ENCODE results near the gene RYR3.

The RYR3 gene

GRCh38 chr15:33699691-33700447 is 389.1 kb downstream of the RYR3 start:
- no peak for DNase-seq (ENCODE audit: low read depth, low spot score)

- DNase-seq (ENCODE audit: low read depth, low spot score): peak; percentile 46
Measured at GRCh38 chr15:33700695-33701303, 390.0 kb downstream of the RYR3 start.

- DNase-seq (ENCODE audit: low read depth, low spot score): no peak
Measured at GRCh38 chr15:33701304-33701696, 390.5 kb downstream of the RYR3 start.

- DNase-seq (ENCODE audit: low read depth, low spot score): no peak
Measured at GRCh38 chr15:33706173-33706572, 395.4 kb downstream of the RYR3 start.

- no peak for DNase-seq (ENCODE audit: low read depth, low spot score)
Measured at GRCh38 chr15:33710748-33711147, 400.0 kb downstream of the RYR3 start.

- DNase-seq (ENCODE audit: low read depth, low spot score): no peak
Measured at GRCh38 chr15:33716025-33716424, 405.3 kb downstream of the RYR3 start.

GRCh38 chr15:33720952-33721351 is 410.2 kb downstream of the RYR3 start:
- no peak for DNase-seq (ENCODE audit: low read depth, low spot score)

GRCh38 chr15:33722005-33722672 is 411.4 kb downstream of the RYR3 start:
- no peak for DNase-seq (ENCODE audit: low read depth, low spot score)

GRCh38 chr15:33722673-33723015 is 411.9 kb downstream of the RYR3 start:
- no peak for DNase-seq (ENCODE audit: low read depth, low spot score)

GRCh38 chr15:33724321-33725036 is 413.7 kb downstream of the RYR3 start:
- DNase-seq (ENCODE audit: low read depth, low spot score): no peak

- DNase-seq (ENCODE audit: low read depth, low spot score): no peak
Measured at GRCh38 chr15:33729653-33730052, 418.9 kb downstream of the RYR3 start.

- no peak for DNase-seq (ENCODE audit: low read depth, low spot score)
Measured at GRCh38 chr15:33730815-33731214, 420.0 kb downstream of the RYR3 start.

- DNase-seq (ENCODE audit: low read depth, low spot score): no peak
Measured at GRCh38 chr15:33735143-33735542, 424.4 kb downstream of the RYR3 start.

GRCh38 chr15:33735637-33736247 is 425.0 kb downstream of the RYR3 start:
- DNase-seq (ENCODE audit: low read depth, low spot score): no peak

GRCh38 chr15:33737687-33738601 is 427.2 kb downstream of the RYR3 start:
- no peak for DNase-seq (ENCODE audit: low read depth, low spot score)

- no peak for DNase-seq (ENCODE audit: low read depth, low spot score)
Measured at GRCh38 chr15:33738941-33739664, 428.3 kb downstream of the RYR3 start.

- DNase-seq (ENCODE audit: low read depth, low spot score): no peak
Measured at GRCh38 chr15:33742306-33742705, 431.5 kb downstream of the RYR3 start.

- no peak for DNase-seq (ENCODE audit: low read depth, low spot score)
Measured at GRCh38 chr15:33742800-33743199, 432.0 kb downstream of the RYR3 start.

GRCh38 chr15:33746203-33746602 is 435.4 kb downstream of the RYR3 start:
- no peak for DNase-seq (ENCODE audit: low read depth, low spot score)

GRCh38 chr15:33753012-33753411 is 442.2 kb downstream of the RYR3 start:
- DNase-seq (ENCODE audit: low read depth, low spot score): no peak

Measured in smooth muscle cell of the brain vasculature (primary cell).